ENCODE measurements around the gene PRKG1. TPM values are rescaled to one million over a fixed set of nuclear protein-coding genes. Genes with fewer than 3 reads are reported as not detected.

PRKG1 gene
- total and polyA plus RNA-seq, 2 experiments from 2014 or later, result 18.2 to 21.1 TPM

- TF ChIP-seq, protein P1, sequence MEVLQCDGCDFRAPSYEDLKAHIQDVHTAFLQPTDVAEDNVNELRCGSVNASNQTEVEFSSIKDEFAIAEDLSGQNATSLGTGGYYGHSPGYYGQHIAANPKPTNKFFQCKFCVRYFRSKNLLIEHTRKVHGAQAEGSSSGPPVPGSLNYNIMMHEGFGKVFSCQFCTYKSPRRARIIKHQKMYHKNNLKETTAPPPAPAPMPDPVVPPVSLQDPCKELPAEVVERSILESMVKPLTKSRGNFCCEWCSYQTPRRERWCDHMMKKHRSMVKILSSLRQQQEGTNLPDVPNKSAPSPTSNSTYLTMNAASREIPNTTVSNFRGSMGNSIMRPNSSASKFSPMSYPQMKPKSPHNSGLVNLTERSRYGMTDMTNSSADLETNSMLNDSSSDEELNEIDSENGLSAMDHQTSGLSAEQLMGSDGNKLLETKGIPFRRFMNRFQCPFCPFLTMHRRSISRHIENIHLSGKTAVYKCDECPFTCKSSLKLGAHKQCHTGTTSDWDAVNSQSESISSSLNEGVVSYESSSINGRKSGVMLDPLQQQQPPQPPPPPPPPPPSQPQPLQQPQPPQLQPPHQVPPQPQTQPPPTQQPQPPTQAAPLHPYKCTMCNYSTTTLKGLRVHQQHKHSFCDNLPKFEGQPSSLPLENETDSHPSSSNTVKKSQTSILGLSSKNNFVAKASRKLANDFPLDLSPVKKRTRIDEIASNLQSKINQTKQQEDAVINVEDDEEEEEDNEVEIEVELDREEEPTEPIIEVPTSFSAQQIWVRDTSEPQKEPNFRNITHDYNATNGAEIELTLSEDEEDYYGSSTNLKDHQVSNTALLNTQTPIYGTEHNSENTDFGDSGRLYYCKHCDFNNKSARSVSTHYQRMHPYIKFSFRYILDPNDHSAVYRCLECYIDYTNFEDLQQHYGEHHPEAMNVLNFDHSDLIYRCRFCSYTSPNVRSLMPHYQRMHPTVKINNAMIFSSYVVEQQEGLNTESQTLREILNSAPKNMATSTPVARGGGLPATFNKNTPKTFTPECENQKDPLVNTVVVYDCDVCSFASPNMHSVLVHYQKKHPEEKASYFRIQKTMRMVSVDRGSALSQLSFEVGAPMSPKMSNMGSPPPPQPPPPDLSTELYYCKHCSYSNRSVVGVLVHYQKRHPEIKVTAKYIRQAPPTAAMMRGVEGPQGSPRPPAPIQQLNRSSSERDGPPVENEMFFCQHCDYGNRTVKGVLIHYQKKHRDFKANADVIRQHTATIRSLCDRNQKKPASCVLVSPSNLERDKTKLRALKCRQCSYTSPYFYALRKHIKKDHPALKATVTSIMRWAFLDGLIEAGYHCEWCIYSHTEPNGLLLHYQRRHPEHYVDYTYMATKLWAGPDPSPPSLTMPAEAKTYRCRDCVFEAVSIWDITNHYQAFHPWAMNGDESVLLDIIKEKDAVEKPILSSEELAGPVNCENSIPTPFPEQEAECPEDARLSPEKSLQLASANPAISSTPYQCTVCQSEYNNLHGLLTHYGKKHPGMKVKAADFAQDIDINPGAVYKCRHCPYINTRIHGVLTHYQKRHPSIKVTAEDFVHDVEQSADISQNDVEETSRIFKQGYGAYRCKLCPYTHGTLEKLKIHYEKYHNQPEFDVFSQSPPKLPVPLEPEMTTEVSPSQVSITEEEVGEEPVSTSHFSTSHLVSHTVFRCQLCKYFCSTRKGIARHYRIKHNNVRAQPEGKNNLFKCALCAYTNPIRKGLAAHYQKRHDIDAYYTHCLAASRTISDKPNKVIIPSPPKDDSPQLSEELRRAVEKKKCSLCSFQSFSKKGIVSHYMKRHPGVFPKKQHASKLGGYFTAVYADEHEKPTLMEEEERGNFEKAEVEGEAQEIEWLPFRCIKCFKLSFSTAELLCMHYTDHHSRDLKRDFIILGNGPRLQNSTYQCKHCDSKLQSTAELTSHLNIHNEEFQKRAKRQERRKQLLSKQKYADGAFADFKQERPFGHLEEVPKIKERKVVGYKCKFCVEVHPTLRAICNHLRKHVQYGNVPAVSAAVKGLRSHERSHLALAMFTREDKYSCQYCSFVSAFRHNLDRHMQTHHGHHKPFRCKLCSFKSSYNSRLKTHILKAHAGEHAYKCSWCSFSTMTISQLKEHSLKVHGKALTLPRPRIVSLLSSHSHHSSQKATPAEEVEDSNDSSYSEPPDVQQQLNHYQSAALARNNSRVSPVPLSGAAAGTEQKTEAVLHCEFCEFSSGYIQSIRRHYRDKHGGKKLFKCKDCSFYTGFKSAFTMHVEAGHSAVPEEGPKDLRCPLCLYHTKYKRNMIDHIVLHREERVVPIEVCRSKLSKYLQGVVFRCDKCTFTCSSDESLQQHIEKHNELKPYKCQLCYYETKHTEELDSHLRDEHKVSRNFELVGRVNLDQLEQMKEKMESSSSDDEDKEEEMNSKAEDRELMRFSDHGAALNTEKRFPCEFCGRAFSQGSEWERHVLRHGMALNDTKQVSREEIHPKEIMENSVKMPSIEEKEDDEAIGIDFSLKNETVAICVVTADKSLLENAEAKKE (CRISPR knock-in tag; IDR thresholded peaks at IDR 0.05), result no peak
- TF ChIP-seq JUNB (IDR thresholded peaks at IDR 0.05; ENCODE audit: unreplicated experiment) (no peak), CREB1 (CRISPR knock-in tag; IDR thresholded peaks at IDR 0.05; ENCODE audit: low read depth) (no peak), ZNF114 (CRISPR knock-in tag; IDR thresholded peaks at IDR 0.05) (no peak), ETS1 (IDR thresholded peaks at IDR 0.05) (no peak), POLR2AphosphoS5 (IDR thresholded peaks at IDR 0.05; ENCODE audit: low read depth) (no peak)
Measured at GRCh38 chr10:51503378-51503777, 429.1 kb downstream of the PRKG1 start (continued).

DNA sequence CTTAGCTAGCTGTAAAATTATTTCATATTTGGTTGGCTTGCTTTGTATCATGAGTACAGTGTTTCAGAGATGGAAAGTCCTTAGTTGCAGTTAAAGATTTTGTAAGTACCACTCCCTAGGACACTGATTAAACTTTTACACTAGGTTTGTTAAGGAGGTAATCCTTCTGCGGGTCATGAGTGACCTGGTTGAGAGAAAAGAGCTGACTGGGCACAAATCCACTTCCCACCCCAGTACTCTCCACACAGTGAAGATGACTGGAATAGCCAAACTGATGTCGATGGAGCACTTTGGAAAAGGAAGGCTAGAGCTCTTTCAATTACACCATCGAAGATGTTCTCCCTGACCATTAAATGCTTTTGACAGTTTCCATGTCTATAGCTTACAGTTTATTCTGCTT lies 433.2 kb downstream of the PRKG1 start:
- H3K36me3 ChIP-seq (ENCODE audit: insufficient read depth), result no peaks in the 10 kb centered on the region
- no peak overlapping the region for H3K4me2 ChIP-seq
- Mint-ChIP-seq H3K27me3 (ENCODE audit: insufficient read depth, low read depth, poor library complexity) (no peaks in the 10 kb centered on the region), H3K4me3 (no peak overlapping the region), H3K27ac (no peak overlapping the region), H3K9me3 (no peaks in the 10 kb centered on the region), H3K36me3 (ENCODE audit: low read depth) (no peaks in the 10 kb centered on the region), H3K4me1 (peaks cover 5% of the 10 kb centered on the region)
- no peak overlapping the region for H3K27ac ChIP-seq (ENCODE audit: low read depth)
- H2AFZ ChIP-seq, result no peak overlapping the region
- no peak overlapping the region for H3K4me3 ChIP-seq
- no peaks in the 10 kb centered on the region for H3K79me2 ChIP-seq (replicated peaks; ENCODE audit: insufficient read depth)
- no peaks in the 10 kb centered on the region for H3F3A ChIP-seq (replicated peaks; ENCODE audit: low read depth)
- no peaks in the 10 kb centered on the region for H3K27me3 ChIP-seq (ENCODE audit: insufficient read depth)
- H3K4me1 ChIP-seq (ENCODE audit: insufficient read depth), result peaks cover 4% of the 10 kb centered on the region; the same call in 1 of the 2 replicates
- no peaks in the 10 kb centered on the region for H3K9me2 ChIP-seq (ENCODE audit: insufficient read depth)
- ATAC-seq (no peak), DNase-seq (ENCODE audit: low spot score) (no peak)
- H4K20me1 ChIP-seq (replicated peaks; ENCODE audit: insufficient read depth), result no peaks in the 10 kb centered on the region
- TF ChIP-seq CREB1 (CRISPR knock-in tag; IDR thresholded peaks at IDR 0.05; ENCODE audit: low read depth), result no peak
- TF ChIP-seq, protein P1 (CRISPR knock-in tag; IDR thresholded peaks at IDR 0.05), result no peak
- TF ChIP-seq CTCF (conservative IDR thresholded peaks at IDR 0.05; ENCODE audit: low read depth in 2 of 2), result no peak
- no peak for TF ChIP-seq JUNB (IDR thresholded peaks at IDR 0.05; ENCODE audit: unreplicated experiment)

Measured in GM23338 (cell line).